AG09309 (cell line): ENCODE data around the gene LGI4.

Experiments
- DNase-seq: peaks from one replicate; pipeline ENCODE4 v3.0.0-alpha.2; 2010; ENCODE audit warnings: low read depth
- H3K4me3 ChIP-seq: 2 replicates; pipeline ENCODE4 v1.5.1; 2011; ENCODE audit warnings: mild to moderate bottlenecking, low read depth, low read length, moderate library complexity; ENCODE audit not compliant: control insufficient read depth
- CTCF ChIP-seq: IDR thresholded peaks from 2 replicates; pipeline ENCODE4 v1.5.1; 2011; ENCODE audit warnings: mild to moderate bottlenecking, low read depth, low read length, inconsistent platforms; ENCODE audit not compliant: insufficient read depth, control insufficient read depth; ENCODE audit errors: missing control alignments

The LGI4 gene

GRCh38 chr19:35142606-35143230 lies 7.9 kb upstream of the LGI4 start:
- H3K4me3 ChIP-seq: no peak overlapping the region
- peak; percentile 51 for TF ChIP-seq CTCF
- no peak for DNase-seq

GRCh38 chr19:35141837-35142605 lies 7.2 kb upstream of the LGI4 start:
- no peak for TF ChIP-seq CTCF
- H3K4me3 ChIP-seq: no peak overlapping the region
- DNase-seq: no peak

GRCh38 chr19:35140962-35141836 lies 6.3 kb upstream of the LGI4 start:
- TF ChIP-seq CTCF: peak; percentile 54
- no peak overlapping the region for H3K4me3 ChIP-seq
- DNase-seq: no peak

GRCh38 chr19:35140207-35140961 lies 5.5 kb upstream of the LGI4 start:
- H3K4me3 ChIP-seq: no peak overlapping the region
- no peak for DNase-seq
- TF ChIP-seq CTCF: no peak

- DNase-seq: no peak
- no peak for TF ChIP-seq CTCF
- H3K4me3 ChIP-seq: no peak within 1 kb of the TSS
These were observed 3.5 kb upstream of the LGI4 start, which contains the start of gene FXYD1 for GRCh38 chr19:35138305-35138892. TSS of gene FXYD1 (plus strand) at chr19:35138824. CDS start at chr19:35140080, 1,256 bp downstream.
